SK-N-DZ (cell line): ENCODE data around the gene SPIN2A. TPM values are rescaled to one million over a fixed set of nuclear protein-coding genes. Genes with fewer than 3 reads are reported as not detected.
"Not testable (repeated sequence)": the region's sequence is repeated elsewhere in the genome, so short reads cannot be mapped to it uniquely, and the experiment has no call there.

Source experiments
- DNase-seq: peaks from one replicate; pipeline ENCODE4 v3.0.0-alpha.2; 2015; ENCODE audit warnings: low spot score
- polyA plus RNA-seq, 2 experiments: library from polyadenylated mRNA; depleted of rRNA; stranded (reverse); fragments of >200 nt; gene quantifications; 2 replicates each; pipeline ENCODE4 v1.2.3, GENCODE V29; 2014

Gene SPIN2A
- polyA plus RNA-seq (2014; cell fraction: cytosol; rRNA removed) = 0.39 and 0.77 TPM in 2 replicates
- 1.6 and 2.0 TPM in 2 replicates for polyA plus RNA-seq (2014; cell fraction: nucleus; rRNA removed)

DNA sequence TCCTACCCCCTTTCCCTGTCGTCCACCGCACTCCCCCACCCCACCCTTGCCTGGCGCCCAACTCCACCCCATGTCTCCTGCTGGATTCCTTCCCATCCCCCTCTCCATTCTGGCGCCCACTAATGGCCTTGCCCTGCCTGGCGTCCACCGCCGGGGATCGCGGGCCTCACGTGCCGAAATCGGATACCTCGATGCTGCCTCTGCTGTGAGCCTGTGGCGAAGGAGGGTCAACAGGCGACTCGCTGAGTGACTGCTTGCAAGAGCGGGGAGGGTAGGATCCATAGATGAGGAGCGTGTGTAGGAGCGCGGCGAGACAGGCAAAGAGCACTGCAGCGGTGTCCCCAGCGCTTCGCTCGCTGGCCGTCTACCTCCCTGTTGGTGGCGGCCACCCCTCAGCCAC lies at the start of gene SPIN2A:
TSS of gene SPIN2A (minus strand) at position 325 of the 400 bp plus-strand sequence. CDS start 800 bp downstream, outside the sequence.
- peak; percentile 42 for DNase-seq

DNA sequence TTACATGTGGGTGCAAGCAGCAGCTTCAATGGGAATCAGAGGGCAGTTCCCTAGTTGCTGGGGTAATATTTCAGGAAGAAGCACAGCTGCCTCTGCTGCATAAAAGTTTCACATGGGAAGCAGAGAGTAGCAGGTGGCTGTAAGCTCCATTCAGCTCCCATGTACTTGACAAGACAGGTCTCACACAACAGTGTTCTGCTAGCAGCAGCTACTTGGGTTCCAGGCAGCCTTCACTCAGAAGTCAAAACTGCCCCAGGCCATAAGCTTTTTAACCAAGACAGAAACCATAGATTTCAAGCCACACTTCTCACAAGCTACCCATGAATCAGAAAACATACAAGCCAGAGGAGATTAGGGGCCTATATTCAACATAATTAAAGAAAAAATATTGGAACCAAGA lies 41.4 kb upstream of the SPIN2A start:
- DNase-seq = no peak

DNA sequence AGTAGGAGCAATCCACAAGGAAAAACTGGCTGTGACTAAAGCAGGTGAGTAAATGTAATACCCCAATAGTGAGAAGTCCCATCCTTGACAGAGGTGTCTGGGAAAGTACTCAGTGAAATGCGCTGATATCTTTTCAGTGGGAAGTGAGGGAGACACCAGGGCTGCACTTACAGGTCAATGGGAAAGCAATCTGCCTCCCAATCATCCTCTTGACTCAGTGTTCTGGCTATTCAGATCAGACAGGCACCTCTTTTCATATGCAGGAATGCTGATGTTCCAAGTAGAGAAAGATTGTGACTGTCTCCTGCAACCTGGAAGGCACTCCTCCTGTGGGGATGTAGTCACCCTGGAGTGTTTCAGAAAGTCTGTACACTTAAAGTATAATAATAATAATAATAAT lies 39.9 kb upstream of the SPIN2A start:
- DNase-seq = no peak

DNA sequence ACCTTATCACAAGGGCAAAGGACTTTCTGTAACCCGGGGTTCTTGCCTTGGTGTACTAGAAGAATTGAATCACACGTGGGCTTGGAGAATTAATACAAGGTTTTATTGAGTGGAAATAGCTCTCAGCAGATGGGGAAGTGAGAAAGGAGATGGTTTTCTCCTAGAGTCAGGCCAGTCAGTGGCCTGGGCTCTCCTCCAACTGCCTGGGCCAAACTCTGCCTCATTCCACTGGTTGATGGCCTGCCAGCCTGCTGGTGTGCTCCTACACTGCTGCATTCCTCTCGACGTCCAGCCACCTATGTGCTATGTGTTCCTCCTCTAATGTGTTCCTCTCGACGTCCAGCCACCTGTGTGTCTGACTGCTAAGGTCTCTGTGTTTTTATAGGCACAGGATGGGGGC lies 35.3 kb upstream of the SPIN2A start:
- no peak for DNase-seq

DNA sequence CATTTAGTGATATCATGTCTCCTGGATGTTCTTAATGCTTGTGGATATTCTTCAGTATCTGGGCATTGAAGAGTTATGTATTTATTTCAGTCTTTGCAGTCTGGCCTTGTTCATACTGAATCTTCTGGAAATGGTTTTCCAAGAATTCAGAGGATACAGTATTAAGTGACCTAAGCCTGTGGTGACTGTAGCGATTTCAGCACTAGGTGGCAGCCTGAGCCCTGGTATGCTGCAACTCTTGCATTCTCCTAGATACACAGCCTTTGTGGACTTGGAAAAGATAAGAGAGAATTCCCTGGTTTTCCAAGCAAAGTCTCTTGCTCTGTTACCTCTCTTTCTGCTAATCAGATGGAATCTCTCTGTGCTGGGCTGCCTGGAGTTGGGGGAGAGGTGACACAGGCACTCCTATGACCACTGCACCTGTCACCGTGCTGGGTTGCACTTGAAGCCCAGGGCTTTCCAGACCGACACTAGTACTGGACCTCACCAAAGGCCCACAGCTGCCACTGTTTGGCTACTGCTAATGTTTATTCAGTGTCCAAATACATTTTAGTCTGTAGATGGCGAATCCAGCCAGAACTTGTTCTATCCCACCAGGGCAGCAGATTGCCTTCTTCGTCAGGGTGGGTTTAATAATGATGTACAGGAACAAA lies 19.3 kb upstream of the SPIN2A start:
- DNase-seq = peak; percentile 35

DNA sequence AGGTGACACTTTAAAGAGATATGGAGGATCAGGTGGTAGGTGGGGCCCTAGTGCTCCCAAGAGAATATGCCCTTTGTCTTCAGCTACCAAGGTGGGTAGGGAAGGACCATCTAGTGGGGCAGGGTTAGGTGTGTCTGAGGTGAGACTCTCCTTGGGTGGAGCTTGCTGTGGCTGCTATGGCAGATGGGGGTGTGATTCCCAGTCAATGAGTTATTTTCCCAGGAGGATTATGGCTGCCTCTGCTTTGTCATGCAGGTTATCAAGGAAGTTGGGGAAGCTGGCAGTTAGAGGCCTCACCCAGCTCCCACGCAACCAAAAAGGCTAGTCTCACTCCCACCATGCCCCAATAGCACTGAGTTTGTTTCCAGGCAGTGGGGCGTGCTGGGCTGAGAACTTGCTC lies 18.0 kb upstream of the SPIN2A start:
- DNase-seq = no peak

DNA sequence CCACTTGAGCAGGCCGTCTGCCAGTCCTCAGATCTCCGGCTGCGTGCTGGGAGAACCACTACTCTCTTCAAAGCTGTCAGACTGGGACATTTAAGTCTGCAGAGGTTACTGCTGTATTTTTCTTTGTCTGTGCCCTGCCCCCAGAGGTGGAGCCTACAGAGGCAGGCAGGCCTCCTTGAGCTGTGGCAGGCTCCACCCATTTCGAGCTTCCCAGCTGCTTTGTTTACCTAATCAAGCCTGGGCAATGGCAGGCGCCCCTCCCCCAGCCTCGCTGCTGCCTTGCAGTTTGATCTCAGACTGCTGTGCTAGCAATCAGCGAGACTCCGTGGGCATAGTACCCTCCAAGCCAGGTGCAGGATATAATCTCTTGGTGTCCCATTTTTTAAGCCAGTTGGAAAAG lies 15.0 kb upstream of the SPIN2A start:
- DNase-seq = not testable (repeated sequence)

DNA sequence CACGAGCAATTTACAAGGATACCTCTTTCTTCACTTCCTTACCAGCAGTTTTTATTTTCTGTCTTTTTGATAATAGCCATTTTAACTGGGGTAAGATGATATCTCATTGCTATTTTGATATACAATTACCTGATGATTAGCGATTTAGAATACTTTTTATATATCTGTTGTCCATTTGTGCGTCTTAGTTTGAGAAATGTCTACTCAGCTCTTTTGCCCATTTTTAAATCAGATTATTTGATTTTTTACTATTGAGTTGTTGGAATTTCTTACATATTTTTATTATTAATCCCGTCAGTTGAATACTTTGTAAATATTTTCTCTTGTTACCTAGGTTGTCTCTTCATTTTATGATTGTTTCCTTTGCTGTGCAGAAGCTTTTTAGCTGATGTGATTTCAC lies 1.5 kb upstream of the SPIN2A start:
- DNase-seq = no peak

DNA sequence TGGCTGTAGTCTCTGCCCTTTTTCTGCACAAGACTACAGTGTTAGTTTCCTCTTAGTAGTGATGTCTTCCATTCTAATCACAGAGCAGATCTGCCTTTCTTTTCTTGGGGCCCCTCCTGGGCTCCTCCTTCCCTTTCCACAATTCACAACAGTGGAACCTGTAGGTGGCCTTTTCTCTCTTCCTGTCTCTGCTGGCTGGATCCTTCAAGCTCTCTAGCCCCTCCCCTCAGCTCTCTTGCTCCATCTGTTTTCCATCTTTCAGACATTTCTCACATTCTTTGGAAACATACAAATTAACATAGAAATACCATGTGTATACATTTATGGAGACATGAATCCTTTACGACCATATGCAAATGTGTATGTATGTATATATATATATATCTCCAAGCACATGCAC lies 304 bp upstream of the SPIN2A start:
- DNase-seq = peak; percentile 22

DNA sequence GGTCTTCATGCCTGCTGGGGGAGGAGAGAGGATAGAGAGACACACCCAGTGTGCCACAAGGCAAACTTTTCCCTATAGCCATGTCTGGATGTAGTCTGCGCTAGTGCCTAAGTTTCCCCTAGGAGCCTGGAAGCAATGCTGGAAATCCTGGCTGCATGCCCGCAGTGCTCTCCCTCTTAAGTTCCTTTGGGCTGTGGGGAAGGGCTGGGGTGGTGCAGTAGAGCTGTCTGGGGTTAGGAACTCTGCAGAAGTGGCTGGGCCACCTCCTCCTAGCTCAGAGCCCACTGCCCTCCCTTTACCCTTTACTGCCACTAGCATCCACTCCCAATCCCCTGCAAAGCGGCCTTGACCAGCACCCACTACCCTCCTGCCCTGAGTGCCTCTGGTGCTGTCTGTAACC lies 608 bp downstream of the SPIN2A start:
- DNase-seq = not testable (repeated sequence)

DNA sequence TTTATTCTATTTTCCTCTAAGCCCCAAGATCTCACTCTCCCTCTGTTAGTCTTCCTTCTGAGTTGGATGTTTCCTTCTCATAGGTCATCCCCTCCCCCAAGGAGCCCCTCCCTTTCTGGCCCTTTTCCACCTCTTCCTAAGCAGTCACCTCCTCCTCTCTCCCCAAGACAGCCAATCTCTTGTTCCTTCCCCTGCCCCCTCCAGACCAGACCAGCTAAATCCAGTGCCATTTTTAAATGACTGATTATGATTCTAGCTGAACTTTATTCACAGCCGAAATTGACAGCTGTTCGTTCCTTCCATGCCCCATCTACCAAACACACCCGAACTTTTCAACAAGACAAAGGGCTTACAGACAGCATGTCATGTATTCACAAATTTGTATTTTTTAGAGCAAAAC lies 1.9 kb downstream of the SPIN2A start:
- no peak for DNase-seq

DNA sequence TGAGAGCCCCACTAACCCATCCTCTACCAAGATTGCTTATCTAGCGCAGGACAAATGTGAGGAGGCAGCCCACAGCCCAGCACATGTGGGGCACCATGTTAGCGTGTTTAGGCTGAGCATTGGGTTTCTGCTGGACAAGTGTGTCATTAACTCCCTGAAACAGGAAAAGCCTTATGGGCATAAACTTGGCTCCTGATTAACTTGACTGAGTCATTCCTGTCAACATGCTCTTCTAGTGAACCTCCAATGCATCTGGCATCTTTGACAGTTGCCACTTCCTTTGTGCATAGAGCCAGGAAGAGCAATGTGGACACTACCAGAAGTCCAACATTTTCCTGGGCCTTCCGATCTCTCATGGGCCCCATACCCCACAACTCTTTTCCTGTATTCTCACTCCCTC lies 2.5 kb downstream of the SPIN2A start:
- no peak for DNase-seq

DNA sequence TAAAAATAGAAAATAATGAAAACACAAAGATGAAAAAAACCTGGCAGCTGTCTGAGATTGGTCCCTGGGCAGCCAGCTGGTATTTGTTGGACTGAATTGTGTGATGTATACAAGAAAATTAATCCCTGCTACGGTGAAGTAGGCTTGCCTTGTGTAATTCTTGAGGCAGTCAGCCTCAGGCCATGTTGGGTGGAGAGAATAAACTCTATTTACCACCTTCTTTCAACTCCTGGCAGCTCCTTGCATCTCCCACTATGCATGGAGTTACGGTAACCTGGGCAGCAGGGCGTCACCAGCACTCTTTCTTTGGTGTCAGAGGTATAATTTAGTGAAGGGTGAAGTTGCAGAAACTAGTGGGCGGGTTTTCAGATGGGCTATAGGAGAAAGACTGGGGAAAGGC lies 3.5 kb downstream of the SPIN2A start:
- DNase-seq = no peak

DNA sequence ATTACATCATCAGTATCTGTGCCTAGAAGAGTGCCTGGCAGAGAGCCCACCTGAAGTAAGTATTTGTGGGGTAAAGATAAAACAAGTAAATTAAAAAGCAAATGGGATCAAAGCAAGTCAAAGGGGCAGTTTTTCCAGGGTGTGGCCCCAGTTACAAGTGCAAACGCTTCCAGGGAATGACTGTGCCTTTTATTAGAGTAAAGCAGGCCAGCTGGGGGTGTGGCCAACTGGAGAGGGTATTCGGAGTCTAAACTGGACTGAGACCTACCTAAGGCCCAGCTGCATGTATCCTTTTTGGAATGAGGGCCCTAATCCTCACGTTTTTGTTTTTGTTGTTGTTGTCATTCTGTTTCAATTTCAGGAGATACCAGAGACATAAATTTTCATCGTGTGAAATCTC lies 3.9 kb downstream of the SPIN2A start:
- not testable (repeated sequence) for DNase-seq

DNA sequence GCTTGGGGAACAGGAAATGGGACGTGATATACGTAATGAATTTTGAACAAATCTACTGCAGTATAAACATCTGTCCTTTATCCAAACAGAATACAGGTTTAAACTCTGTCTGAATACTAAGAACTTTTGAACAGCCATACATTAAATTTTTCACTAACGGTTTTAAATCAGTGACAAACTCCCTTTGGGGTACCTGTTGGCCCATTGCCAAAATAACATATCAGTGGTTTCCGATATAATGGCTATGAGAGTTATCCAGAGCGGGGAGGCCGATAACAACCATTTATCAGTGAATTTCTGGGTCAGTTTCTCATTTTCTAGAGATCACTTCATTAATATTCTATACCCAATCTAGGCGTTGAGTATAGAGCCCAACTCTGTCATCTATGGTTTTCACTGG lies 5.2 kb downstream of the SPIN2A start:
- DNase-seq = no peak

DNA sequence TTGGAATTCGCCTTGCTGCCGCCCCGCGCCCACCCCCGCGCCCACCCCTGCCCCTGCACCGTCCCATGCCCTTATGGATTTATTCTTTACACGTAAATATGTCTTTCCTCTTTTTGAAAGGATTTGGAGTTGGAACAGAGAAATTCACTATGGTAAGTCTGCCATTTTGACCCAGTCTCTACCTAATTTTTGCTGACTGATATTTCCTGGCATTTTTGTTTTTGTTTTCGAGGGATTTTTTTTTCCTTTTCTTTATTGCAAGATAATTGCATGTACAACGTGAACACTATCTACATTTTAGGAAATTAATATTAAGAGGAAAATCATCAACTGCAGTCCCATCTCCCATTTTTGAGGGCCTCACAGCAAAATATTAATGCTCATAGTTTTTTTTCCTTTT lies 15.4 kb downstream of the SPIN2A start:
- no peak for DNase-seq

DNA sequence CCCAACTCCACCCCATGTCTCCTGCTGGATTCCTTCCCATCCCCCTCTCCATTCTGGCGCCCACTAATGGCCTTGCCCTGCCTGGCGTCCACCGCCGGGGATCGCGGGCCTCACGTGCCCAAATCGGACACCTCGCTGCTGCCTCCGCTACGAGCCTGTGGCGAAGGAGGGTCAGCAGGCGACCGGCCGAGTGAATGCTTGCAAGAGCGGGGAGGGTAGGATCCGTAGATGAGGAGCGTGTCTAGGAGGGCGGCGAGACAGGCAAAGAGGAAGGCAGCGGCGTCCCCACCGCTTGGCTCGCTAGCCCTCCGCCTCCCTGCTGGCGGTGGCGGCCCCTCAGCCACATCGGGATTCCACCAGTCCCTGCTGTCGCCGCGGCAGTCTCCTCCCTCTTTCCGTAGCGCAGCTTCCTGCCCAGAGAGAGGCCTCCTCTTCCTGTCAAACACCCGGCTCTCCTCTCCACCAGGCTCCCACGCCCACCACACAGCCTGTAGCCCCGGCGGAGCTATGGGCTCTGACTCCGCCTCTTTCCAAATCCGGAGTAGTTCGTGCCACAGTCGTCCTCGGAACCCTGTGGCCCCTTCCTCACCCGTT lies 15.9 kb downstream of the SPIN2A start, which contains the start of gene SPIN2B:
TSS of gene SPIN2B (minus strand) at position 387 of the 594 bp plus-strand sequence.
- peak; percentile 93 for DNase-seq

DNA sequence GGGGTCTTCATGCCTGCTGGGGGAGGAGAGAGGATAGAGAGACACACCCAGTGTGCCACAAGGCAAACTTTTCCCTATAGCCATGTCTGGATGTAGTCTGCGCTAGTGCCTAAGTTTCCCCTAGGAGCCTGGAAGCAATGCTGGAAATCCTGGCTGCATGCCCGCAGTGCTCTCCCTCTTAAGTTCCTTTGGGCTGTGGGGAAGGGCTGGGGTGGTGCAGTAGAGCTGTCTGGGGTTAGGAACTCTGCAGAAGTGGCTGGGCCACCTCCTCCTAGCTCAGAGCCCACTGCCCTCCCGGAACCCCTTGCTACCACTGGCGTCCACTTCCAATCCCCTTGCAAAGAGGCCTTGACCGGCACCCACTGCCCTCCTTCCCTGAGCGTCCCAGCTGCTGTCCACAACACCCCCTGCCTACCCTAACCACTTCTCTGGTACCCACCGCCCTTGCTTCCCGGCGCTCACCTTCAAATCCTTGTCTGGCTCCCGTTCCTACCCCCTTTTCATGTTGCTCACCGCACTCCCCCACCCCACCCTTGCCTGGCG lies 16.5 kb downstream of the SPIN2A start:
- peak; percentile 10 for DNase-seq

DNA sequence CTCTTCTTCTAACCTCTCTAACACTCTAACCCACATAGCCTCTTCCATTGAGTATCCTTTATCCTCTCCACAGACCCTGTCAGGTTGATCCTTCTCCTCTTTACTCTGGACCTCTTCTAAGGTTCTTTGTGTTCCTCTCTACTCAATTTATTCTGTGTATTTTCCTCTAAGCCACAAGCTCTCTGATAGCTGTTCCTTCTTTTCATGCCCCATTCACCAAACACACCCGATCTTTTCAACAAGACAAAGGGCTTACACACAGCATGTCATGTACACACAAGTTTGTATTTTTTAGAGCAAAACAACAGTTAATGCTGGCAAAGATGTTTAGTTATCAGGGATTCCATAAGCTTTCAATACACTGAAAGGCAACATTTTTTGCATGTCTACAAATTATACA lies 17.8 kb downstream of the SPIN2A start:
- DNase-seq = no peak

DNA sequence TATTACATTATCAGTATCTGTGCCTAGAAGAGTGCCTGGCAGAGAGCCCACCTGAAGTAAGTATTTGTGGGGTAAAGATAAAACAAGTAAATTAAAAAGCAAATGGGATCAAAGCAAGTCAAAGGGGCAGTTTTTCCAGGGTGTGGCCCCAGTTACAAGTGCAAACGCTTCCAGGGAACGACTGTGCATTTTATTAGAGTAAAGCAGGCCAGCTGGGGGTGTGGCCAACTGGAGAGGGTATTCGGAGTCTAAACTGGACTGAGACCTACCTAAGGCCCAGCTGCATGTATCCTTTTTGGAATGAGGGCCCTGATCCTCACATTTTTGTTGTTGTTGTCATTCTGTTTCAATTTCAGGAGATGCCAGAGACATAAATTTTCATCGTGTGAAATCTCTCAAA lies 19.6 kb downstream of the SPIN2A start:
- not testable (repeated sequence) for DNase-seq

DNA sequence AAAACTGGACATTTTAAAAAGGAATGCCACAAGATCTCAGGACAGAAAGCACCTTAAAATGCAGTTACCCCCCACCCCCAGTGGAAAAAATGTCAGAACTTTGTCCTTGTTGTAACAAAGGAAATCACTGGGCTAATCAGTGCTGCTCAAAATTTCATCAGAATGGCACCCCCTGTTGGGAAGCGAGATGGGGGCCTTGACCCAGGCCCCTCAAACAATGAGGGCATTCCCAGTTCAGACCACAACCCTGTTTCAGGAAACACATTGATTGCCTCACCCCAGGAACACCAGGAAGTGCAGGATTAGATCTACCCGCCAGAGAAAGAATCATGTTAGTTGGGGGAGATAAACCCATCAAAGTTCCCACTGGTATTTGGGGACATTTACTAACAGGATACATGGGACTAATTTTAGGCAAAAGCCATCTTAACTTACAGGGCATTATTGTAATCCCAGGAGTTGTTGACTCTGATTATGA lies 32.2 kb downstream of the SPIN2A start:
- no peak for DNase-seq

DNA sequence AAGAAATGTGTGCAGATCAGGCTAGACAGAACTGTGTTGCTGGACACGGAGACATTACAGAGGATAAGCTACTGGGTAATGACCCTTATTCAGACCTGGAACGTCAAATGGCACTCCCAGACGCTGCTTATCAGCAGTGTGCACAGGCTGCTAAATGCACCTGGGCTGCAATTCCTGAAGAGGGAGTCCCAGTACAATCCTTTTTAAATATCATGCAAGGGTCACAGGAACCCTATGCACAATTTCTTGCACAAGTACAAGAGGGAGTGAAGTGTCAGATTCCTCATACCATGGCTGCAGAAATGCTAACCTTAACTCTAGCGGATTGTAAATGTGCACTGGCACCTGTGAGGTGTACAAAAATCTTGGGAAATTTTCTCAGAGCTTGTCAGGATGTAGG lies 32.8 kb downstream of the SPIN2A start:
- no peak for DNase-seq

DNA sequence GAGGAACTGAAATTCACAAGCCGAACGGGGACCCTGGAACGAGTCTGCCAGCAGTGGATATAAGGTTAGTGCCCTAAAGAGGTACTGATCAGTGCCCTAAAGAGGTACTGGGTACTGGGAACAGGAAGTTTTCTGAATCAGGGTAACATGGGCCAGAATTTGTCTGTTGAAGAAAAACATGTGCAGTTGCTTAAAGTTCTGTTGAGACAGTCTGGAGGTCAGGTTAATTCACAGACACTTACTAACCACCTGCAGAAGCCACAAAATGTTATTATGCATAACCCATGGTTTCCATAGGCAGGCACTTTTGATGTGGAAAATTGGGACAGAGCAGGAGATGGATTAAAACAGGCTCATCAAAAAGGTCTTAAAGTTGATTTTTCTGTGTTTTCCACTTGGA lies 33.7 kb downstream of the SPIN2A start:
- no peak for DNase-seq
